ENCODE results near the gene SNRNP70. TPM values are rescaled to one million over a fixed set of nuclear protein-coding genes. Genes with fewer than 3 reads are reported as not detected.
A peak's percentile ranks its signal among the peaks of the same experiment; 100 is the strongest.
"Not testable (repeated sequence)": the region's sequence is repeated elsewhere in the genome, so short reads cannot be mapped to it uniquely, and the experiment has no call there.

Gene SNRNP70
- 115 TPM for total RNA-seq
- long read RNA-seq, transcript SNRNP70-201 (10 exons, 1,603 nt) = minor isoform, 19 of 301 reads
- long read RNA-seq, transcript SNRNP70-203 (3 exons, 3,221 nt) = major isoform, 87 of 301 reads
- long read RNA-seq, transcript SNRNP70-206 (10 exons, 1,574 nt) = minor isoform, 48 of 301 reads
- long read RNA-seq, partial matches to known transcripts = 67 of 301 reads
- long read RNA-seq, other reads (novel, unspliced or antisense) = 74 of 301 reads

GRCh38 chr19:49085020-49085867, at the start of gene SNRNP70:
Gene SNRNP70, plus strand, starts transcription at chr19:49085451. Its CDS starts 964 bp downstream, at chr19:49086415.
- TF ChIP-seq CTCF (IDR thresholded peaks at IDR 0.05; ENCODE audit: borderline replicate concordance) = no peak
- peak within 1 kb of the TSS; percentile 86 for H3K27ac ChIP-seq (replicated peaks)
- H3K27me3 ChIP-seq (ENCODE audit: low read depth) = no peaks in the 10 kb centered on the region
- intact Hi-C loops (cut with micrococcal nuclease) = no loop called here
- peaks cover 45% of the 10 kb centered on the region for H3K4me1 ChIP-seq
- H3K4me3 ChIP-seq = peak within 1 kb of the TSS; percentile 89
- DNase-seq = peak; percentile 99
- H3K9me3 ChIP-seq (replicated peaks) = no peaks in the 10 kb centered on the region
- peaks cover 23% of the 10 kb centered on the region for H3K36me3 ChIP-seq

- TF ChIP-seq CTCF (IDR thresholded peaks at IDR 0.05; ENCODE audit: borderline replicate concordance) = peak; percentile 26
- H3K27ac ChIP-seq (replicated peaks); intact Hi-C loops (cut with micrococcal nuclease); H3K4me3 ChIP-seq; H3K9me3 ChIP-seq (replicated peaks); H3K36me3 ChIP-seq; DNase-seq; H3K4me1 ChIP-seq: not testable (repeated sequence)
- H3K27me3 ChIP-seq (ENCODE audit: low read depth) = peaks cover 20% of the 10 kb centered on the region
These were observed 48.4 kb upstream of the SNRNP70 start, which contains the start of gene CGB1 for GRCh38 chr19:49036815-49037214. Gene CGB1, minus strand, starts transcription at chr19:49036895. Its CDS starts 184 bp downstream, at chr19:49036711.

- H3K4me1 ChIP-seq; intact Hi-C loops (cut with micrococcal nuclease): not testable (repeated sequence)
These were observed 47.1 kb upstream of the SNRNP70 start for GRCh38 chr19:49038111-49038510.

GRCh38 chr19:49038557-49039276, 46.5 kb upstream of the SNRNP70 start:
- intact Hi-C loops (cut with micrococcal nuclease) = not testable (repeated sequence)

More at GRCh38 chr19:49038111-49038510, 47.1 kb upstream of the SNRNP70 start:
- not testable (repeated sequence) for DNase-seq; H3K36me3 ChIP-seq; H3K27ac ChIP-seq (replicated peaks); H3K9me3 ChIP-seq (replicated peaks); H3K4me3 ChIP-seq
- H3K27me3 ChIP-seq (ENCODE audit: low read depth) = peaks cover 16% of the 10 kb centered on the region

GRCh38 chr19:49039736-49040135, 45.5 kb upstream of the SNRNP70 start:
- not testable (repeated sequence) for H3K4me3 ChIP-seq

More at GRCh38 chr19:49038557-49039276, 46.5 kb upstream of the SNRNP70 start:
- peaks cover 16% of the 10 kb centered on the region for H3K27me3 ChIP-seq (ENCODE audit: low read depth)
- not testable (repeated sequence) for H3K36me3 ChIP-seq; H3K9me3 ChIP-seq (replicated peaks); H3K4me3 ChIP-seq; H3K4me1 ChIP-seq; H3K27ac ChIP-seq (replicated peaks); DNase-seq

GRCh38 chr19:49042177-49042576, 43.1 kb upstream of the SNRNP70 start:
- no peaks in the 10 kb centered on the region for H3K9me3 ChIP-seq (replicated peaks)
- H3K27me3 ChIP-seq (ENCODE audit: low read depth) = no peaks in the 10 kb centered on the region
- H3K4me1 ChIP-seq = no peaks in the 10 kb centered on the region
- intact Hi-C loops (cut with micrococcal nuclease) = no loop called here
- no peak overlapping the region for H3K27ac ChIP-seq (replicated peaks)
- no peaks in the 10 kb centered on the region for H3K36me3 ChIP-seq
- DNase-seq = no peak
- no peak overlapping the region for H3K4me3 ChIP-seq
- TF ChIP-seq CTCF (IDR thresholded peaks at IDR 0.05; ENCODE audit: borderline replicate concordance) = no peak

More at GRCh38 chr19:49039736-49040135, 45.5 kb upstream of the SNRNP70 start:
- H3K4me1 ChIP-seq; H3K9me3 ChIP-seq (replicated peaks); H3K36me3 ChIP-seq; DNase-seq; H3K27ac ChIP-seq (replicated peaks); intact Hi-C loops (cut with micrococcal nuclease): not testable (repeated sequence)
- peaks cover 16% of the 10 kb centered on the region for H3K27me3 ChIP-seq (ENCODE audit: low read depth)

- DNase-seq; H3K27ac ChIP-seq (replicated peaks); H3K36me3 ChIP-seq; H3K4me1 ChIP-seq; H3K9me3 ChIP-seq (replicated peaks); H3K27me3 ChIP-seq (ENCODE audit: low read depth); H3K4me3 ChIP-seq; intact Hi-C loops (cut with micrococcal nuclease): not testable (repeated sequence)
These were observed 42.6 kb upstream of the SNRNP70 start for GRCh38 chr19:49042666-49043065.

GRCh38 chr19:49043548-49043947, 41.7 kb upstream of the SNRNP70 start, which contains the start of gene CGB5:
Gene CGB5, plus strand, starts transcription at chr19:49043848. Its CDS starts 362 bp downstream, at chr19:49044210.
- H3K27ac ChIP-seq (replicated peaks); H3K36me3 ChIP-seq; H3K9me3 ChIP-seq (replicated peaks); H3K4me3 ChIP-seq; H3K27me3 ChIP-seq (ENCODE audit: low read depth); DNase-seq; intact Hi-C loops (cut with micrococcal nuclease); H3K4me1 ChIP-seq: not testable (repeated sequence)

GRCh38 chr19:49049011-49049410, 36.2 kb upstream of the SNRNP70 start, which contains the start of gene CGB8:
Gene CGB8, minus strand, starts transcription at chr19:49049111. Its CDS starts 372 bp downstream, at chr19:49048739.
- intact Hi-C loops (cut with micrococcal nuclease); H3K4me3 ChIP-seq; H3K9me3 ChIP-seq (replicated peaks); H3K27me3 ChIP-seq (ENCODE audit: low read depth); H3K36me3 ChIP-seq; DNase-seq; H3K27ac ChIP-seq (replicated peaks); H3K4me1 ChIP-seq: not testable (repeated sequence)

GRCh38 chr19:49049834-49050233, 35.4 kb upstream of the SNRNP70 start:
- H3K36me3 ChIP-seq; intact Hi-C loops (cut with micrococcal nuclease); H3K4me1 ChIP-seq; H3K4me3 ChIP-seq; H3K27me3 ChIP-seq (ENCODE audit: low read depth); H3K9me3 ChIP-seq (replicated peaks); DNase-seq; H3K27ac ChIP-seq (replicated peaks): not testable (repeated sequence)
